GM19035 (cell line): ENCODE data around the gene ISOC1.
A peak's percentile ranks its signal among the peaks of the same experiment; 100 is the strongest.

Experiments
- ATAC-seq: cut with Tn5 transposase; IDR thresholded peaks from one replicate; pipeline ENCODE4 v1.9.1; 2021; ENCODE audit not compliant: unreplicated experiment

ISOC1 gene

DNA sequence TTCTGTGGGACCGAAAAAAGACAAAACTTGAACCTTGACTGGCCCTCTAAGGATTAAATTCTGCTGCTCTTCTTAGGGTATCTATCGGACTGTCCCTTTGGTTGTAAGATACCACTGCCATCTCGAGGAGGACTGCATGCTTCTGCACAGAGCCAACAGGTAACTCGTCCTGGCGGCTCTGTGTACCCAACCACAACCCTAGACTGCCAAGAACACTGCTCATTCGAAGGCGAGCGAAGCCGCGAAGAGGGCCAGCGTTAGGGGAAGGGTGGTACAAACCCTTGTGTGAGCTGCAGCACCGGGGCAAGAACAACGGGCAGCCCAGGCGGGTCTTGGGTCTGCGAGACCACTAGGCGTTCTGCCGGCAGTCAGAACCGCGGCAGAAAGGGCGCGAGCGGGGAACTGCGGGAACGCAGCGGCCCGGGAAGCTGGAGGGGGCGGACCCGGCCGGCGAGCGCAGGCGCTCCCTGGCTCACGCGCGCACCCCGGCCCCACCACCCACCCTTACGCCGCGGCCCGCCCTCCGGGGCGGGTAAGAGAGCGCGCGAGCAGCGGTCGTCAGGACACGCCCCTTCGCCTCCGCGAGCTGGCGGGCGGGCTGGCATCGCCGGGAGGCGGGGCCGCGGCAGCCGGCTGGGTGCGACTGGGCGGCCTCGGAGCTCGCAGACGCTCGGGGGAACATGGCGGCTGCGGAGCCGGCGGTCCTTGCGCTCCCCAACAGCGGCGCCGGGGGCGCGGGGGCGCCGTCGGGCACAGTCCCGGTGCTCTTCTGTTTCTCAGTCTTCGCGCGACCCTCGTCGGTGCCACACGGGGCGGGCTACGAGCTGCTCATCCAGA lies at the start of gene ISOC1:
Gene ISOC1 (plus strand): TSS at position 663 of the 837 bp plus-strand sequence. CDS start 18 bp downstream, at position 681.
- ATAC-seq, result peak; percentile 92

DNA sequence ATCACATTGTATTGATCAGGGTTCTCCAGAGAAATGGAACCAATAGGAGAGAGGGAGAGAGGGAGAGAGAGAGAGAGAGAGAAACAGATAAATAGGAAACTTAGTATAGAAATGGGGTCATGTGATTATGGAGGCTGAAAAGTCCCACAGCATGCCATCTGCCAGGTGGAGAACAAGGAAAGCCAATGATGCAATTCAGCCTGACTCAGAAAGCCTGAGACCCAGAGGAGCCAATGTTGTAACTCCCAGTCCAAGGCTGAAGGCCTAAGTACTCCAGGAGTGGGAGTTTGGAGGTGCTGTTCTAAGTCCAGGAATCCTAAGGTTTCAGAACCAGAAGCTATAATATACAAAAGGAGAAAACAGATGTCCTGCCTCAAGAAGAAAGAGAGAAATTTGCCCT lies 48.4 kb upstream of the ISOC1 start:
- ATAC-seq, result no peak

DNA sequence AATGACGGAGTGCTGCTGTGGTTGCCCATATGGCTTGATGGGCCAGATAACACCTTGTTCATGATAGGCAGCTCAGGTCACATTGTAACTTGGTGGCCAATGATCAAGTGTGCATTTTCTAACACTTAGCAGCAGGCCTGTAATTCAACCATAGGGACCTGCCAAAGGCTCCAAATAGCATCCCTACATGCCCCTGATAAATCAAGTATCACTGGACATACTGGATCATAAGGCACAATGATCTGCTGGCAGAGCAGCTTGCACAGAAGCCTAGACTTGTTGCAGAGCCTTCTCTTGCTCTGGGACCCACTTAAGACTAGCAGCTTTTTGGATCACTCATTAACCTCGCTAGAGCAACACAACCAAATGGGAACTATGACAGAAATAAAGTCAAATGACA lies 46.0 kb upstream of the ISOC1 start:
- ATAC-seq, result no peak

DNA sequence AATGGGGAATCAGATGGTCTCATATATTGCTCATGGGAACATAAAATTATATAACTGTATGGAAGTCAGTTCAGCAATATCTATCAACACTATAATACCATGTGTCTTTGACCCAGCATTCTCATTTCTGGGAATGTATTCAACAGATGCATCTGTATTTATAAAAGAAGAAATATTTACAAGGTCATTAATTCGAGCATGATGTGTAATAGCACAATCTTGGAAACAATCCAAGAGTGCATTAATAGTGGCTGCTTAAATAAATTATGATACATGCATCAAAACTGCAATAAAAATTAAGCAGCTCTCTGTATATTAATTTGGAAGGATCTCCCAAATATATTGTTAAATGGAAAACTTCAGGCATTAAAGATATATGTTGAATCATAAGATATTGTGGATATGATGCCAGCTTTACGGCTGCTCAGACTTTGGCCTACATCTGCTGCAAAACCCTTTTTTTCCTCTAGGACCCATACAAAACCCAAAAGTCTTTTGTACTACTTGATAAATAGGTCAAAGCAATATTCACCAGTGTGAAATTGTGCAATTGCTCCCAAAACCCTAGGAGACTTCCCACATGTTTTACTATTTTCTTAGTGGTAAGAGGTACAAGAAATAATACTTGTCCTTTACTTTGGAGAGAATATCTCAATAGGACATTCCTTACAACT lies 45.3 kb upstream of the ISOC1 start:
- ATAC-seq, result no peak

DNA sequence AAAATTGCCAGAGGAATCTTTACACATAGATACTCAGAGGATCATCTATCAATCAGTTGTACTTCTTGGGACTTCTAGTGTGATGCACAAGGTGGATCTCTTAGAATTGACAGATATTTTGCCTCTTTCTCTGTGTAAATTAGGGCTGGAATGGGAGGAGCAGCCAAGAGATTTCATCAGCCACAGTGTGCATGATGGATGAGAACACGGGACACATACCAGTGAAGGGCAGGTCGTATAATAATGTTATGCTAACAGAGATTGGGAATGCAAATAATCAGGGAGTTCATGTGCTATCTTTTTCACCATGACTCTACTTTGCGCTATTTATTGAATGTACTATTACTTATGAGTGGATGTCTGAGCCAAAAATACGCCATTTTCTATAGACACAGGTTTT lies 43.3 kb upstream of the ISOC1 start:
- ATAC-seq, result no peak

DNA sequence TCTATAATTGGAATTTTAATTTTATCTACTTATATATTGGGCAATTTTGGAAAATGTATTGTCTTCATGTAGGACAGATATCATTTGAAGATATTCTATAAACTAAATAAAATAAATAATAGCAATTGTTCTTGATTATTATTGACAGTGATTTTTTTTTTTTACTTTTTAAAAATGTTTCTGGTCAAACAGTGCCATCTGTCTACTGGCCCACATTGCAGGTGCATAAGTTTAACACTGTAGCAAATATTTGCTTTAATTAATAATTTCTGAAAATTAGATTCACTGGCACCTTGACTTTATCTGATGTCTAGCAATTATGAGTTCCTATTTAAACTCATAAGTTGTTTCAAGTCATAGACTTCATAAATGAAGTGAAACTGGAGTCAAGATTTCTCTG lies 41.1 kb upstream of the ISOC1 start:
- no peak for ATAC-seq

DNA sequence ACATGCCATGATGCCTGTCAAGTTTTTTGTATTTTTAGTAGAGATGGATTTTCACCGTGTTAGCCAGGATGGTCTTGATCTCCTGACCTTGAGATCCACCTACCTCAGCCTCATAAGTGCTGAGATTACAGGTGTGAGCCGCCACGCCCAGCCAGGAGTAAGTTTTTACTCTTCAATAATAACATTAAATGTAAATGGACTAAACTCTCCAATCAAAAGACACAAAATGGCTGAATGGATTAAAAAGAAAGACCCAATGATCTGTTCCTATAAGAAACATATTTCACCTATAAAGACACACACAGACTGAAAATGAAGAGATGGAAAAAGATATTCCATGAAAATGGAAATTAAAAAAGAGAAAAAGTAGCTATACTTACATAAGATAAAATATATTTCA lies 37.2 kb upstream of the ISOC1 start:
- ATAC-seq, result no peak

DNA sequence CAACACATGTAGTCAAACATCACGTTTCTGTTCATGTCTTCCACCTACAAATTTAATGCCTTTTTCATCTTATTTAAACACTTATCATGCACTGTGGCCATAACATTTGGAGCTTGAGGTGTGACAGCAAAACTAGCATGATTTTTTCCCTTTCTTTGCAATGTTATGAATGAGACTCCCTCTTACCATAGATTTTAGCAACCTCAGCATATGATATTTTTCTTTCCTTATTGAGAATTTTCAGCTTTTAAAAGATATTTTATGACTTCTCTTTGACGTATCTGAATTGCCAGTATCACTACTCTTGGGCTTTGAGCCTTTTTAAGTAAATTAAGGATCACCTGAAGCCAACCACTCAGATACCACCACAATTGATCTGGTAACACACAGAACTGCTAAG lies 32.7 kb upstream of the ISOC1 start:
- ATAC-seq, result no peak

DNA sequence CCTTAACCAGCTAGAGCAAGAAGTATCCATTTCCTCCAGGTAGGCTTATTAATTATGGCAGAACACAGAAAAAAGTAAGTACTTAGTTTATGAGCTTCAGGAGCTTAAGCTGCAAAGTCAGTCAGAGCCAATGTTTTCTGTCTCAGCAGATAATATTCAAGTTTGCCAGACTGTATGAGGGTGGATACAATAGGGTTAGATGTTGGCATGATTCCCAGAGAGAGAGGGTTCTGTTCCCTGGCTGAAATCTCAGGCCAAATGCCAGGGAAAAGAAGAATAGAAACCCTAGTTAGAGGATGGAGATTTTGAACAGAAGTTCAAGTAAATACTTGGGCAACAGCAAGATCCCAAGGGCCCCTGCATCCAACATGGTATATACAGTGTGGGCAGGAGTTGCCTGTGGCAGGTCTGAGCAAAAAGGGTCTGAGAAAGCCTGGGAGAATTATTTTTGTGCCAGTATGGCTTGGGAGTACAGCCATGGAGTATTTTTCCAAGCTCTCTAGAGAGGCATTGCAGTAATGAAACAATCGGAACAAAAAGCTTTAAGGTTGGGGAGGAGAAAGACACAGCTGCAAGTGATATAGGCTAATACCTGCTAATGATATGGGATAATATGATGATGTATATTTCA lies 31.0 kb upstream of the ISOC1 start:
- ATAC-seq, result no peak

DNA sequence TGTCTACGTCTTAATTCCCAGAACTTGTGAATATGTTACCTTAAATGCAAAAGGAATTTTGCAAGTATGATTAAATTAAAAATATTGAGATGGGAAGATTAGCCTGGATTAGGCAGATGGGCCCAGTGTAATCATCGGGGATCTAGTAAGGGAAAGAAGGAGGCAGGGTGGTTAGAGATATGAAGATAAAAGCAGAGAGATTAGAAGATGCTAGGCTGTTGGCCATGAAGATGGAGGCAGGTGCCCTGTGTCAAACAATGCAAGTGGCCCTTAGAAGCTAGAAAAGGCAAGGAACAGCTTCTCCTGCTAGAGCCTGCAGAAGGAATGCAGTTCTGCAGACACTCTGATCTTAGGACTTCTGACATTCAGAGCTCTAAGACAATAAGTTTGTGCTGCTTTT lies 28.8 kb upstream of the ISOC1 start:
- ATAC-seq, result no peak

DNA sequence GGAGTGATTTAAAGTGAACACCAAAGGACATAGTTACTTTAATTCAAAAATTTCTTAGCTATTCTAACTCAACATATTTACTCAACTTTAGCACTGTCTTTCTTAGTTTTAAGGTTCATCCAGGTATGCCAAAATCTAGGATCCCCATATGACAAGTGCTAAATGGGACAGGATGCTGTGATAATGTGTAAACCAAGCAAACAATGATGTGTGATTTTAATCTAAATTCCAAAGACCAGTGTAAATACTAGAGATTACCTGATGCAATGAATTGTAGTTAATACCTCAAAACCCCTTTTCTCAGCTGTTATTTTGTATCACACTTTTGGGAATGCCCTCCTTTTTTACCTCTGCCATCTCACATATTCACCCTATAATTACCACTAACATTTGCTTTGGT lies 26.8 kb upstream of the ISOC1 start:
- ATAC-seq, result no peak

DNA sequence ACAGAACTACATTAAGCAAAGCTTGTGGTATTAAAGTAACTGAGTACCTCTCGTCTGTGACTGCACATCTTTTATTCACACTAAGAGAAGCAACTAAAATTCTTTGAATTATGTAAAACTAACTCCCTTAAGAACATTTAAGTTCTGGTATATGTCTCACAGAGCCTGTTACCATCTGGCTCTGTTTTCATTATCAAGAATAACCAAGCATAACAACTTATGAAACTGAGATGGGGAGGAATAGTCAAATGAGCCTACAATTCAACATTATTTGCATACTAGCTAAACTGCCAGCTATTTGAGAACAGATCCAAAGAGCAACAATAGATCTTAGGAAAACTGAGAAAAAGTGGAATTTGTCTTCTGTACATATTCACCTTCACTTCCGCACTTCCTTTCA lies 25.3 kb upstream of the ISOC1 start:
- peak; percentile 55 for ATAC-seq

DNA sequence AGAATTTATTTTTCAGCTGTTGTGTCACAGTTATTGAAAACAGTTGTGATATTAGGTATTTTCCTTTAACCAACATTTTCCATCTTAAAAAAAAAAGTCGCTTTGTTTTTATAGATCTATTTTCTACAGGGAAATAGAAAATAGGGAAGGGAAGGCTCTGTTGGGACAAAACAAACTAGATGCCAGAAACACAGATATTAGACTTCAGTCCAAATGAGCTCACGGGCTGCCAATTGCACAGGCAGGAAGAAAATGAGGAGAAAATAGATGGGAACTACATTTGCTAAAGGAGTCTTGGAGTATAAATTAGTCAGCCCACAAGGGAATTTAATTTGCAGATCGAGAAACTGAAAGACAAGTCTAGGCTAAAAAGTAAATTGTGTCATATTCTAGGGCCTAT lies 21.4 kb upstream of the ISOC1 start:
- no peak for ATAC-seq

DNA sequence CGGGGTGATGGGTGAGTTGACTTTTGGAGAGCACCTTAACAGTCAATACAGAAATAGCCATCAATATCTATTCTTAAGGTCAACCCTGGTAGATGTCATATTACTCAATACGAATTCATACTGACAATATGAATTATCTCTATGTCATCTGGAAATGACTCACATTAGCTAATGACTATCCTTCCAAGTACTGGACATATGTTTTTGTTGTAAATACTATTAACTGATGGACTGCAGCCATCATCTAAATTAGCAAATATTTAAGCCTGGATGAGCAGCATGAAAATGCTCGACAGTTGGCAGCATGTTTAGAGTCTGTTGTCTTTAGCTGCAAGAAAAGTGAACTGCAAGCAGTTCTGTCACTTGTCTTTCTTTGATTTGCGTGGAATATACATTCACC lies 19.6 kb upstream of the ISOC1 start:
- ATAC-seq, result no peak

DNA sequence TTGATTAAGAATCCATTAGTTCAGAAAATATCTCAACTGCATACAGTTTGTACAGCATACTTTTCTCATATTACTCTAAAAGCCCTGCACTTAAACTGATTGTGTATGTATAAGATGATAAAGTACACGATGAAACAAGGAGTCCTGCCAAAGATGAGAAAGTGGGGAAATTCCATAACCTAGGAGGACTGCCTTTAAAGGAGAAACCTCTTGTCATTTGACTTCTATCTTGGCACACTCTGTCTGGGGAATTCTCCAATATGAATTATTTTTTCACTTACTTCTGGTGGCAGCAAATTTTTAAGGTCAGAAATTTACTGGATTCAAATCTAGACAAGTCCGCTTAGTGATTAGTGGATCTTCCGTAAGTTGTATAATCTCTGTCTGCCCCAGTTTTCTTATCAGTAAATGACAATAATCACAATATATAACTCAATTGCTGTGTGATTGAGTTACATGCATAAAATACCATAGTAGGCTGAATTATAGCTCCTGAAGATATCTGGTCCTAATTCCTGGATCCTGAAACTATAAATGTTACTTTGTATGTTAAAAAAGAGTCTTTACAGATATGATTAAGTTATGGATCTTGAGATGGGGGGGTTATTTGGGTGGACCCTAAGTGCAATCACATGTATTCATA lies 17.0 kb upstream of the ISOC1 start:
- no peak for ATAC-seq

DNA sequence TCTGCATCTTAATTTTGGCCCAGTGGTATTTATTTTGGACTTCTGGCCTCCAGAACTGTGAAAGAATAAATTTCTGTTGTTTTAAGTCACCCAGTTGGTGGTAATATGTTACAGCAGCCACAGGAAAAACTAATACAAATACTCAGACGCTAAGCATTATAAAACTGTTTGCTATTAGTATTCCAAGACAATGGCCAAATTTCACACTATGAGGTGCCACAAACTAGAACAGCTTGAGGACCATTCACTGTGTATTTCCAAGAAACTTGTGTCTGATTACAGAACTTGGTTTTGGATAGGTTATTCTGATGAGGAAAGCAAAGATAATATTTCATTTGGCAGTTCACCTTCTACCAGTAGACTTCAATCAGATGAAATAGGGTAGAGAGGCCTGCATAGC lies 16.3 kb upstream of the ISOC1 start:
- no peak for ATAC-seq

DNA sequence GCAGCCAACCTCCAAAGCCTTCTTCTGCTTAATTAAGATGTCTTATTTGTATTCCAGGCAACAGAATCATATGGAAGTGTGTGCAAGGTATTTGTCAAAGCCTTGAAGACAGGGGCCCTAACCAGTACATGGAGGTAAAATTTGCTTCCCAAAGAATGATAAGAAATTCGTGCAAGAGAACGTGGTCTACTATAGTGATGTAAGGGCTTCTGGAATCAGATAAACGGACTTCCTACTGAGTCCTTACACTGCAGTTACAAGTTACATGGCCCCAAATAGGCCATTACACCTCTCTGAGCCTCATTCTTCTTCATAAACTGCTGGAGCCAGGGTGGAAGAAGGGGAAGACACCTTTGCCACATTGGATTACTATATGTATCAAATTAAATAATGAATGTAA lies 15.9 kb upstream of the ISOC1 start:
- no peak for ATAC-seq

DNA sequence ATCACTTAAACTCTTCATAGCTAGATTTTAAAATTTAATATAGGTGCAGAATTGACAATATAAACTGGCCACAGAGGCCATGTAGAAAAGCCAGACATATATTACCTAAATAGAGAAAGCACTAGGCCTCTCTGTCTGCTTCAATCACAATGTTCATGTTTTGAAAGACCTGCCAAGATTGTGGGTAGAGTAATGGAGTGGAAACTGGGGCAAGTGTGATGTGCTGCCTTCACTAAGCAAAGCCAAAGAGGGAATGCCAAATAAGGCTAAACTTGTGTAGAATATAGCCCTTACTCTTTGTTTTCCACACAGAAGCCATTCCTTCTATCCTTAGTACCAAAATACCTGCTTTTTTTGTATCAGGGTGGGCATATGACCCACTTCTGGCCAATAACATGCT lies 15.1 kb upstream of the ISOC1 start:
- ATAC-seq, result no peak

DNA sequence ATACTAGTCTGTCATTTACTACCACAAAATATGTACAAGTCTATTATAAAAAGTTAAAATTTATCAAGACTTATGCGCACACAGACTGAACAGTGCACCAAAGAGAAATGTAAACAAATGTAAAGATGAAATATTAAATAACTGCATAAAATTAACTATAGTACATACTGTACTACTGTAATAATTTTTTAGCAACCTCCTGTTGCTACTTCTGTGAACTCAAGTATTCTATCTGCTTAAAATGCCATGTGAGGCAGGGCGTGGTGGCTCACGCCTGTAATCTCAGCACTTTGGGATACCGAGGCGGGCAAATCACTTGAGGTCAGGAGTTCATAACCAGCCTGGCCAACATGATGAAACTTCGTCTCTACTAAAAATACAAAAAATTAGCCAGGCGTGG lies 13.8 kb upstream of the ISOC1 start:
- no peak for ATAC-seq

DNA sequence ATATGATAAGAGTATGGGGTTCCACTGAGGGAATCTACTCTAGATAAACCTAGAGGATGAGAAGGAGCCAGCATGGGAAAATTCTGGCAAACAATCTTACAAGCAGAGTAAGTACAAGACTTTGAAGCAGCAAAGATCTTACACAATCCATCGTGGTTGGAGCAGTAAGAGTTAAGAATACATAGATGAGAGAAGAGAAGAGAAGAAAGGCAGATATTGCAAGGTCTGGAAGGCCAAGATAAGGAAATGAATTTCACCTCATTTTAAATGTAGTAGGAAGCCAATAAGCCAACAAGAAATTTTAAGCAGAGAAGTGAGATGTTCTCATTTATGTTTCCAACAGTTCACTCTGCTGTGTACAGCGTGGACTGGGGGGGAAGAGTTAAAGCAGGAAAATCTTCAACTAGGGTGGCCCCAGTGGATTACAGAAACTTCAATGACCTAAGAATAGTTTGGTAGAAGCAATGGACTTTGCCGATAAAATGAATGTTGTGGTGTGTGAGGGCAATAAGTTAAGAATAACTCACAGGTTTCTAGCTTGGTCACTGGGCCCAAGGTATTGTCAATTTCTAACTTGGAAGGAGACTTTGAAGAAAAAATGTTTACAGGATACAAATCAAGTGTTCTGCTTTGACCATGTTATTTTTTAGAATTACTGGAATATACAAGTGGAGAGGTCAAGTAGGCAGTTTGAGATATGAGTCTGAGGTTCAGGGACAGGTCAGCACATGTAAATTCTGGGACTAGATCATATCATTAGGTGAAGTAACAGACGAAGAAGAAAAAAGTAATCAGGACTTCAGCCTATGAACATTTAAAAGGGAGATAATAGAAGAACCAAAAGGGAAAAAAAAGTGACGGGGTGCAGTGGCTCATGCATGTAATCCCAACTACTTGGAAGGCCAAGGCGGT lies 12.1 kb upstream of the ISOC1 start:
- no peak for ATAC-seq
